Panc1 (cell line): ENCODE data around the gene MYH7B. TPM values are rescaled to one million over a fixed set of nuclear protein-coding genes. Genes with fewer than 3 reads are reported as not detected.

ENCODE experiments used
- ATAC-seq: fragments of 200-7000 bp; cut with Tn5 transposase; 2 replicates; pipeline ENCODE4 v1.9.1; 2020; ENCODE audit warnings: mild to moderate bottlenecking, moderate library complexity
- BruUV-seq: library from RNA; stranded (reverse); fragments of 400-500 nt; replicated peaks from 2 replicates; lab custom pipeline; 2021; lab: Mats Ljungman, UMichigan
- CTCF ChIA-PET: fragments of 300-600 bp; sonication (Branson Sonifier 250); formaldehyde crosslinking; loops from one replicate; lab custom pipeline; 2022; ENCODE audit warnings: antibody characterized with exemption; lab: Charles Lee
- POLR2A ChIA-PET: fragments of 300-600 bp; sonication (Branson Sonifier 250); formaldehyde crosslinking; loops from one replicate; lab custom pipeline; 2022; ENCODE audit warnings: antibody characterized with exemption; lab: Charles Lee
- DNase-seq: peaks from one replicate; pipeline ENCODE4 v3.0.0-alpha.2; 2010; ENCODE audit warnings: low read depth, low spot score
- H3K27ac ChIP-seq: 2 replicates; pipeline ENCODE4 v1.5.1; 2011; ENCODE audit warnings: mild to moderate bottlenecking, low read length, inconsistent platforms
- H3K27me3 ChIP-seq: fragments of 200-500 bp; sonication (Bioruptor generic); 2 replicates; pipeline ENCODE4 v1.6.0; 2014; ENCODE audit warnings: low read length, inconsistent platforms; ENCODE audit not compliant: control insufficient read depth, insufficient read depth
- H3K36me3 ChIP-seq: fragments of 200-500 bp; sonication (Bioruptor generic); 2 replicates; pipeline ENCODE4 v1.5.1; 2014; ENCODE audit warnings: inconsistent platforms, mild to moderate bottlenecking, low read length, moderate library complexity; ENCODE audit not compliant: control insufficient read depth, insufficient read depth
- H3K4me1 ChIP-seq: 2 replicates; pipeline ENCODE4 v1.5.1; 2011; ENCODE audit warnings: inconsistent platforms, mild to moderate bottlenecking, low read length, moderate library complexity; ENCODE audit not compliant: control insufficient read depth, insufficient read depth
- H3K4me3 ChIP-seq, 2 experiments: 2 replicates each; pipeline ENCODE4 v1.5.1; 2011 to 2012; ENCODE audit warnings: low read depth in 2 of 2, low read length in 2 of 2, mild to moderate bottlenecking in 2 of 2, inconsistent platforms in 1 of 2, moderate library complexity in 1 of 2
- H3K9me3 ChIP-seq: fragments of 200-500 bp; sonication (Bioruptor generic); 2 replicates; pipeline ENCODE4 v1.5.1; 2014; ENCODE audit warnings: low read depth, mild to moderate bottlenecking, inconsistent platforms, low read length, moderate library complexity; ENCODE audit not compliant: control insufficient read depth, insufficient read depth
- CTCF ChIP-seq: fragments of 450-650 bp; IDR thresholded peaks from 2 replicates; pipeline ENCODE4 v1.5.1; 2017; ENCODE audit warnings: mild to moderate bottlenecking
- POLR2AphosphoS5 ChIP-seq: IDR thresholded peaks from 2 replicates; pipeline ENCODE4 v1.6.1; 2012; ENCODE audit warnings: mild to moderate bottlenecking, low read depth, low read length, moderate library complexity
- REST ChIP-seq, 2 experiments: IDR thresholded peaks; 2 replicates each; pipeline ENCODE4 v1.6.1; 2011 to 2012; ENCODE audit warnings: low read depth in 2 of 2, control low read depth in 1 of 2, low read length in 1 of 2, mild to moderate bottlenecking in 1 of 2, moderate library complexity in 1 of 2; ENCODE audit not compliant: insufficient read depth in 1 of 2
- SIN3A ChIP-seq: IDR thresholded peaks from 2 replicates; pipeline ENCODE4 v1.6.1; 2012; ENCODE audit warnings: low read depth, mild to moderate bottlenecking, low read length, moderate library complexity, borderline replicate concordance; ENCODE audit not compliant: insufficient read depth
- TCF7L2 ChIP-seq: IDR thresholded peaks from 2 replicates; pipeline ENCODE4 v1.6.1; 2011; ENCODE audit warnings: mild to moderate bottlenecking, low read depth, low read length, inconsistent platforms
- in situ Hi-C: cut with HindIII; loops from 2 replicates; pipeline ENCODE4 v1.10.0; 2016; ENCODE audit warnings: low sequenced_read_pairs, low pct_unique_long_range_greater_than_20kb
- intact Hi-C: fragments of 100-400 bp; cut with micrococcal nuclease; formaldehyde crosslinking; loops from one replicate; pipeline ENCODE4 v1.10.0; 2022; ENCODE audit not compliant: unreplicated experiment
- total RNA-seq: library from RNA; stranded (reverse); gene quantifications from one replicate; pipeline ENCODE4 v1.2.1, GENCODE V29; 2021; ENCODE audit not compliant: unreplicated experiment

MYH7B gene
- total RNA-seq, 1 experiment from 2014 or later: 0.59 TPM

- no TSS peak for BruUV-seq
- ChIA-PET POLR2A (no interaction called here), CTCF (no interaction called here)
- intact Hi-C loops: no loop called here
- ATAC-seq (no peak), DNase-seq (no peak)
- no peaks in the 10 kb centered on the region for H3K36me3 ChIP-seq
- no peaks in the 10 kb centered on the region for H3K27me3 ChIP-seq
- H3K4me3 ChIP-seq: no peak overlapping the region
- in situ Hi-C loops: no loop called here
- TF ChIP-seq SIN3A: no peak
- no peak for TF ChIP-seq CTCF
- no peak for TF ChIP-seq REST (IDR thresholded peaks at IDR 0.05; ENCODE audit: insufficient read depth in 1 of 2, low read depth in 2 of 2, low read length in 1 of 2)
- no peak for TF ChIP-seq TCF7L2
- no peak for TF ChIP-seq POLR2AphosphoS5
- no peaks in the 10 kb centered on the region for H3K9me3 ChIP-seq
- no peaks in the 10 kb centered on the region for H3K4me1 ChIP-seq
- H3K27ac ChIP-seq: no peak overlapping the region
Measured at GRCh38 chr20:34923414-34923813, 32.3 kb upstream of the MYH7B start.

- no peak overlapping the region for H3K4me3 ChIP-seq
- ChIA-PET POLR2A (no interaction called here), CTCF (no interaction called here)
- BruUV-seq: no TSS peak
- TF ChIP-seq TCF7L2 (no peak), CTCF (no peak), REST (IDR thresholded peaks at IDR 0.05; ENCODE audit: insufficient read depth in 1 of 2, low read depth in 2 of 2, low read length in 1 of 2) (no peak), POLR2AphosphoS5 (no peak), SIN3A (no peak)
- in situ Hi-C loops: no loop called here
- ATAC-seq: no peak
- H3K4me1 ChIP-seq: no peaks in the 10 kb centered on the region
- H3K27me3 ChIP-seq: no peaks in the 10 kb centered on the region
- intact Hi-C loops: no loop called here
- no peak overlapping the region for H3K27ac ChIP-seq
- DNase-seq: no peak
- H3K36me3 ChIP-seq: no peaks in the 10 kb centered on the region; the same call in 1 of the 2 replicates
- H3K9me3 ChIP-seq: no peaks in the 10 kb centered on the region
Measured at GRCh38 chr20:34925341-34925740, 30.3 kb upstream of the MYH7B start.
